ENCODE results near the gene RNF114. TPM values are rescaled to one million over a fixed set of nuclear protein-coding genes. Genes with fewer than 3 reads are reported as not detected.

Gene RNF114
- total RNA-seq, 2 donors from 2014 or later, result 82.0 to 181 TPM

GRCh38 chr20:49982072-49982345 lies 45.8 kb downstream of the RNF114 start:
- TF ChIP-seq POLR2A (IDR thresholded peaks at IDR 0.05), result no peak
- no peak for TF ChIP-seq CTCF (IDR thresholded peaks at IDR 0.05)
- H3K36me3 ChIP-seq (replicated peaks in 1 of 2; ENCODE audit: insufficient read depth in 1 of 2, low read depth in 2 of 2), result no peaks in the 10 kb centered on the region
- WGBS, 2 donors, result 16 to 35% methylated on average over 12 of the region's 12 CpGs
- peak overlapping the region in 1 of 4 donors; percentile 9 for H3K27ac ChIP-seq
- intact Hi-C loops (cut with DNase I), result loop anchor here (5.0 kb wide), 1 partner anchor 85 kb away; no protein-coding TSS in a partner anchor
- DNase-seq, result no peak
- no peaks in the 10 kb centered on the region for H3K9me3 ChIP-seq
- no peaks in the 10 kb centered on the region for H3K27me3 ChIP-seq
- no peak for ATAC-seq
- H3K4me1 ChIP-seq, result peaks cover 21% of the 10 kb centered on the region
- H3K4me3 ChIP-seq, result no peak overlapping the region

GRCh38 chr20:49982346-49983122 lies 46.3 kb downstream of the RNF114 start, which contains the start of gene SNAI1:
TSS of gene SNAI1 (plus strand) at chr20:49982980. CDS start at chr20:49983060, 80 bp downstream.
- H3K27me3 ChIP-seq, result no peaks in the 10 kb centered on the region
- peaks cover 21% of the 10 kb centered on the region for H3K4me1 ChIP-seq
- H3K27ac ChIP-seq, result peak within 1 kb of the TSS in 2 of 4 donors; percentile 9 to 12
- no peaks in the 10 kb centered on the region for H3K9me3 ChIP-seq
- DNase-seq (peak; percentile 78 to 86 (median 86)), ATAC-seq (peak; percentile 95)
- intact Hi-C loops (cut with DNase I), result loop anchor here (5.0 kb wide), 1 partner anchor 85 kb away; no protein-coding TSS in a partner anchor
- H3K4me3 ChIP-seq, result no peak within 1 kb of the TSS
- TF ChIP-seq POLR2A (IDR thresholded peaks at IDR 0.05) (peak in 2 of 3 donors; percentile 87 to 91), CTCF (IDR thresholded peaks at IDR 0.05) (peak in 6 of 7 experiments; percentile 26 to 64 (median 38))
- H3K36me3 ChIP-seq (replicated peaks in 1 of 2; ENCODE audit: insufficient read depth in 1 of 2, low read depth in 2 of 2), result no peaks in the 10 kb centered on the region
- 3 to 18% methylated on average over 3 to 84 of the region's 90 CpGs for WGBS, 2 donors

- Histone ChIP-seq H3K4me1 (peaks cover 21% of the 10 kb centered on the region), H3K9me3 (no peaks in the 10 kb centered on the region), H3K36me3 (replicated peaks in 1 of 2; ENCODE audit: insufficient read depth in 1 of 2, low read depth in 2 of 2) (no peaks in the 10 kb centered on the region), H3K27ac (peak overlapping the region in 1 of 4 donors; percentile 12), H3K27me3 (no peaks in the 10 kb centered on the region), H3K4me3 (no peak overlapping the region)
- TF ChIP-seq CTCF (IDR thresholded peaks at IDR 0.05) (no peak), POLR2A (IDR thresholded peaks at IDR 0.05) (no peak)
- ATAC-seq (no peak), DNase-seq (no peak)
- WGBS, 2 donors, result 29 to 45% methylated on average over 21 to 22 of the region's 24 CpGs
- intact Hi-C loops (cut with DNase I), result loop anchor here (5.0 kb wide), 1 partner anchor 84 kb away; no protein-coding TSS in a partner anchor
These were observed 47.1 kb downstream of the RNF114 start for GRCh38 chr20:49983123-49983847.

- no peaks in the 10 kb centered on the region for H3K36me3 ChIP-seq (replicated peaks in 1 of 2; ENCODE audit: insufficient read depth in 1 of 2, low read depth in 2 of 2)
- no peak overlapping the region for H3K27ac ChIP-seq
- H3K4me1 ChIP-seq, result peaks cover 19% of the 10 kb centered on the region
- no peak overlapping the region for H3K4me3 ChIP-seq
- no peak for ATAC-seq
- TF ChIP-seq POLR2A (IDR thresholded peaks at IDR 0.05) (no peak), CTCF (IDR thresholded peaks at IDR 0.05) (no peak)
- WGBS, 2 donors, result 73 to 85% methylated on average over 17 to 18 of the region's 18 CpGs
- DNase-seq, result peak in 2 of 4 donors; percentile 23 to 29
- intact Hi-C loops (cut with DNase I), result loop anchor here (5.0 kb wide), 1 partner anchor 83 kb away; no protein-coding TSS in a partner anchor
- H3K27me3 ChIP-seq, result no peaks in the 10 kb centered on the region
- no peaks in the 10 kb centered on the region for H3K9me3 ChIP-seq
These were observed 47.7 kb downstream of the RNF114 start for GRCh38 chr20:49983848-49984408.
